AML-193 (cell line): ENCODE results near the gene CELF4.
A peak's percentile ranks its signal among the peaks of the same experiment; 100 is the strongest.

ENCODE experiments used
- DNase-seq, 2 experiments: peaks; one replicate each; lab custom pipeline; 2025; lab: John Stamatoyannopoulos, UW

The CELF4 gene

DNA sequence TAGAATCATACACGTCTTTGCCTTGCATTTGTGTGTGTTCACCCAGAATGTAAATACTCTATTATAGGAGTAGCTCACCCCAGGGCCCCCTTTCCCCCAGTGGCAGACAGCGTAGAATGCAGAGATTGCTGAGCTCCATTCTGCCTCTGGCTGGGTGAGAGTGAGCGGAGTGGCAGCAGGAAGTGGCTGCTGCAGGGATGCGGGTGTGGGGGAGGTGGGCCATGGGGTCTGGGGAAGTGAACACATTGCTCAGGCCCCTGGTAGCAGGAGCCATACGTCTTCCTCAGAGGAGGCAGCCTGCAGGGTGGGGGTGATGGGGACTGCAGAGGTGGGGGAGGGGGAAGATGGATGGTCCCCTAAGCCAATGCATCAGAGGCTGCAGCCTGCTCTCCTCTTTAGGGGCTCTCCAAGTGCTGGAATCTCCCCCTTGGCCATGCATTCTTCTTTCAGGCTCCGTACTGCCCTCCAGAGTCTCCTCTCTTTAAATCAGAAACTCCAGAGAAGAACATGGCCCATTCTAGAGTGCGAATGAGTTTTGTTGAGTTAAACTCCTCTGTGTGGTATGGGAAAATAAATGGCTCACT is 72.2 kb downstream of the CELF4 start:
- no peak for DNase-seq

DNA sequence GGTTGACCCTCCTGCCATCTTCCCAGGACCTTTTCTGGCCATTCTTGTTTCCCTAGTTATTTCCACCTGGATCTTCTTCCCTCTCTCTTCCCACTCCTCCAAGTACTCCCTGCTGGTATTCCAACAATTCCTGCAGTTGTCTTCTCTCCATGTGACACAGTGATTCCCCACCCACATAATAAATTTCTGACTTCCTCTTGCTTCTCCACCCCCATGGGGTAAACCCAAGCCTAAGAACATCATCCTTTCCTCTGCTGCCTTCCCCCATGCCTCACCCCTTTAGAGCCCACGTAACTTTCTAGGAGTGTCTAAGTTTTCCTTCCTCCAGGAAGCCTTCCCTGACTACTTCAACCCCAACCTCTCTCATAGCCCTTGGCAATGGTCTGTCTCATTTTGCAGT is 72.6 kb downstream of the CELF4 start:
- DNase-seq = no peak

DNA sequence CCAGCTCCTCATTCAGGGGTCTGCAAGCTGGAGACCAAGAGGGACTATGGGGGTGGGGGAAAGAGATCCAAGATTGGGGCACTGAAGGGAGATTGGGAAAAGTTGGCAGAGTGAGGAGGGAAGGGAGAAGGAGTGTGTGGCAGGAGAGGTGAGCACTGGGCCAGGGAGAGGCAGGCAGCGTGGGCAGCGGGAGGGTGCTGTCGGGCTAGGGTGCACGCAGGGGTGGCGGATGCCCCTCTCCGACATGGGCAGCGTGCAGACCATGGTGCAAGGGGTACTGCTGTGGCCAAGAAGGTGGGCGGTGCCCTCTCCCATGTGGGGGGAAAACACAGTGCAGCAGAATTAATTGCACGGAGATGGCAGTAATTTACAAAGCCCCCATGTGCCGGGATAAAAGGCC is 74.1 kb downstream of the CELF4 start:
- DNase-seq = no peak

DNA sequence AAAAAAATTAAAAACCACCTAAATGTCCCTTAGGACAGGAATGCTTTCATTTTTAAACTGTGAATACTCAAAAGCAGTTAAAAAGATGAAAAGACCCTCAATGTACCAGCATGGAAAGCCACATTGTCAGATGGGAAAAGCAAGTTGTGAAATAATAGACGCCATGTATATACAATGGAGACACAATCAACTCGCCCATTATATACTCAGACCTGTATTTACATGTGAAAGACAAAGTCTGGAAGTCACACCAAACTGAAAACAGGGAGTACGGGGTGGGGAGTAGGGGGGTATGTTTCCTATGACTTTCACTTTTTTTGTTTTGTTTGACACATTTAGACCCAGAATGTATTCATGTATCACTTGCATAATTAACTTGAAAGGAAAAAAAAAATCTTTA is 75.6 kb downstream of the CELF4 start:
- DNase-seq = no peak

DNA sequence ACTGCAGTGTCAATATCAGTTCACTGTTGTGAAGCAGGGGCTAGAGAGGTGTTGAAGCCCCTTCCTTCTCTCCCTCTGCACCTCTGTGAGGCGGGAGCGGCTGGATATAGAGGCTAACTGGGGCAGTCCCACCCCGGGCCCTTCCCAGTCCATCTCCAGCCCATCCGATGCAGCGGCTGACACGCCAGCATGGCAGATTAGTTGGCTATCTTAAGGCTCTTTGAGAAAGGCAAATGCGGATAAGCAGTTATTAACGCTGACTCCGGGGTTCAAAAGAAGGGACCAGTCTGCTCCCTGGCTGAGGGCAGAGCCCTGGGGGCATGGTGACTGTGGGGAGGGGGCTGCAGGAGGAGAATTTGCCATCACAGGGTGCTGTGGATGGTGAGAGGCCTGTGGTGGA is 76.6 kb downstream of the CELF4 start:
- no peak for DNase-seq

DNA sequence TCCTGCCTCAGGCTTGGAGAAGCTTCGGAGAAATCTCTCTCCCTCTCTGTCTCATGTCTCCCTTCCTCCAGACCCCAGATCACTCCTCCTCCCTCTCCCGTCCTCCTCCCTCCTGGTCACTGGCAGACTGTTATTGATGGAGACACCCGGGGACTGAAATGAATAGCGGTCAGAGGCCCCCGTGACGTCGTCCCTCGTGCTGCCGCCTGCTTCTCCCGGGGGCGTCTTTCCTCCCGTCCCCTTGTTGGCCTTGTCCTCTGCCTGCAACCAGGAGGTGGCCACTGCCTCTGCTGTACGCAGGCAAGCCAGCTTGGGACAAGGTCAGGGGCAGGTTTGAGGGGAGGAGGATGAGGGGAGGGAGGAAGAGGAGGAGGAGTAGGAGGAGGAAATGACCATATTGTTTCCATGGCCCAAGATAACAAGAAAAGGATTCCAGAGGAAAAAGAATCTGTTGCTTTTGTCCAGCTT is 78.2 kb downstream of the CELF4 start:
- no peak for DNase-seq

DNA sequence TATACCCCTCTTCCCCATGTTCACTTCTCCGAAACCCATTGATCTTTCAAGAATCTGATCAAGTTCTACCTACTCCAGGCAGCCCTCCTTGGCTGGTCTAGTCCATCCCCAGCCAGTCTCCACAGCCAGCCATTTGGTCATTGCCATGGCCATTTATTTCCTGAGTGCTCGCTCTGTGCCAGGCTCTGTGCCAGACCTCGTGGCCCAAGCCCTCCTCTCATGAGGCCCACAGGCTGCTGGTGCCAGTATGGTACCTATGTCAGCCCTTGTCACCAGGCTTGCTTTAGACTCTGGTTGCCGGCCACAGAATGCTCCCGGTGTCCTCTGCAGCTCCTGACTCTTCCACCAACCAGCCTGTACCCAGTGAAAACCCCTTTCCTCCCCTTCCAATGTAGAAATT is 78.8 kb downstream of the CELF4 start:
- no peak for DNase-seq

DNA sequence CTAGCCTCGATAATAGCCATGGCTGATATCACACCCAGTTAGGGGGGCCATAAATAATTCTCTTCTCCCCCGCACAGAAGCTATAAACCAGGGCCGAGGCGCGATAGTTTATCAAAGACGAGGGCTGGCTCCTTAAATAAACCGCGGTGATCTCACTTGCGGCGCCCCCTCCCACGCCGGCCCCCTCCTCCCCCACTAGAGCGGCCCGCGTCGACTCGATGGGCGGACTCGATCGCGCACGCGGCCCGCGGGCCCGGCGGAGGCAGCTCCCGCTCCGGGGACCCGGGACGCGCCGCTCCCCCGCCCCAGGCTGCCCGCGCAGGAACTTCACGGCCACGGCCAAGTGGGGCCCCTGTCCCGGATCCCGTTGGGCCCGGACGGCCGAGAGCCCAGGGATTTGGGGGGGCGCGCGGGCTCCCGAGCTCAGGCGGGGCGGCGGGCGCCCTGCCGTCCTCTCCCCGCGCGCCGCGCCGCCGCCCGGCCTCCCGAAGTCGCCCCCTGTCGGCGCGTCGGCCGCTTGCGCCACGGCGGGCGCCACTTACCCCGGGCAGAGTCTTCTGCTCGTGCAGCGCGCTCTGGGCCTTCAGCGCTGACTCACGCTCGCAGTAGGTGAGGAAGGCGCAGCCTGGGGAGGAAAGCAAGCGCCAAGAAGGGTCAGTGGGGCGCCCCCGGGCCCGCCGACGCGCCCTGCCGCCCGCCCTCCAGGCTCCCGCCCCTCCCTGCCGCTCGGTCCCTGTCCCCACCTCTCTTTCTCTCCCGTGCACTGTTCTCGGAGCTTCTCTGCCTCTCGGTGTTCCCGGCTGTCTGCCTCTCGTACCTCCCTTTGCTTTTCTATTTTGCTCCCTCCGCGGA is 80.4 kb downstream of the CELF4 start:
- no peak for DNase-seq

DNA sequence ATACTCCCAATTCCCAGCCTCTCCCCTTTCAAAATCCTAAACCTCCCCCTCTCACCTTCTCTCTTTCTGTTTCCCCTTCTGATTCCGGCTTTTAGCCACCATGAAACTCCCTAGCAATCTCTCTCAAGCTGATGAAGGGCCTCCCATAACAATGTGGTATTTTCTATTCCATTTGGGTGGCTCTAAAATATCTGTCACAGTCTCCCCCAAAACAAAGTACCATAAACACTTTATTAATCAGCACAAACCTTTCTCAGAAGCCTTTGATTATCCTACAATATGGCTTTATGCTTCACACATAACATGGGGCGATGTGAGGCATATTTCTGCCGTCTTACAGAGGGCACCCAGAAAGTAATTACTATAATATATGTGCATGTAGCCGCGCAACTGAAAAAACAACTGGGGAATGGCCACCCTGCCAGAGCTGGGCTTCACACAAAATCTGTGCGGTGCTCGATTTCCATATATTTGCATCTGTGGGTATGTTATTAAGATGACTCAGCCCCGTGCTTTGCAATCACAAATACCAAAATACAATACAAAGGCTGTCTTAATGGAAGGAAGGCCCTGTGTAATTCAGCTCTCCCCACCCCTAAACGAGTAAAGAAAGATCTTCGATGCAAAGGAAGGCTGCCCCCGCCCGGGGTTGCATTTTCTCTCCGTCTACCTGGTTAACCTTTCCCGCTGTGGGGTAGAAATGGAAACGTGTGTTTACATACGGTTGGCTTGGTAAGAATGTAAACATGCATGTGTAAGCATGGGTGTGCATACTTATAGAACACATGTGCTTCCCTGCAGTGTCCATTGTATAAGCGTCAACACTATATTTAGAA is 81.4 kb downstream of the CELF4 start:
- DNase-seq = no peak

DNA sequence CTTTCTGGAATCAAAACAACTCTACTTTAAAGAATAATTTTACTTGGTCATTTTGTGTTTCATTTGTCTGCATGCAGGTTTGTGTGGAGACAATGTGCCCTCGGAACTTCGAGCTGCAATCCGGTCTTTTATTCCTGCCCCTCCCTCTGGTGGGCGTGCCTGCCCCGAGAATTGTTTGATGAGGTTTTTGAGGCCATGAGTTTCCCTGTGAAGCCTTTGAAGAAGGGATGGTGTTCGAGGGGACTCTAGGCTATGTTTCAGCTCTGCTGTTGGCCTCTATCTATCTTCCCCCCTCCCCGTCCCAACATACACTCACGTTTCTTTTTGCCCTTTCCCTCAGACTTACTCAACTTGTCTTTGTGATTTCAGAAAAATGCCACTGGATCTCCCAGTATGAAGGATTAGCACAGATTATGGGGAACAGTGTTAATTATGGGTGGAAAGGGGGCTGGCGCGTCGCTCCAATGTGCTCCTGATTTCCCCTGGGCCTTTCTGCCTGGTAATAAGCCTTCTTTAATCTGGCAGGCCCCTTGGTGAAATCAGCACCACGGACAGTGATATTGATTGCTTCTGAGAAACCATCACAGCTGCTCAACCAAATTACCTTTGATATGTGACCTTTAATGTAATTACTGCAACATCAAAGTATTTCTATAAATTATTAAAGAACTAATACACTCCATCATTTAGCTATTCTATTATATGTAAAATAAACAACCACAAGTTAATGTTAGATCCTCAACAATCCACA is 82.2 kb downstream of the CELF4 start:
- no peak for DNase-seq

DNA sequence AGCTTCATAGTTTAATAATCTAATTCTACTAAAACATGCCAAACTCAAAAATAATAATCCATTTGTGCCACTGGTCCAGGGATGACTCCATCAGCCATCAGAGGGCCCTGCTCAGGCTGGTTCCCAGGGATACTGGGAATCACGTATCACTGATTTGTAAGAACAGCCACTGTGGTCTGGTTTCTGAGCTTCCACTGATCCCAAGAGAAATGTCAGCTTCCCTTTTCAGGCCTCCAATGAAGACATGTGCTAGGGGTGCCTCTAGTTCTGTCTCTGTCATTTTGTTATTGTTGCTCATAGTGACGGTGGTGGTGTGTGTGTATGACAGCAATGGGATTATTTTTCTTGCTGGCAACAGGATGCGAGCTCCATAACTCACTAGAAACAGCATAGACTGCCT is 83.2 kb downstream of the CELF4 start:
- no peak for DNase-seq

DNA sequence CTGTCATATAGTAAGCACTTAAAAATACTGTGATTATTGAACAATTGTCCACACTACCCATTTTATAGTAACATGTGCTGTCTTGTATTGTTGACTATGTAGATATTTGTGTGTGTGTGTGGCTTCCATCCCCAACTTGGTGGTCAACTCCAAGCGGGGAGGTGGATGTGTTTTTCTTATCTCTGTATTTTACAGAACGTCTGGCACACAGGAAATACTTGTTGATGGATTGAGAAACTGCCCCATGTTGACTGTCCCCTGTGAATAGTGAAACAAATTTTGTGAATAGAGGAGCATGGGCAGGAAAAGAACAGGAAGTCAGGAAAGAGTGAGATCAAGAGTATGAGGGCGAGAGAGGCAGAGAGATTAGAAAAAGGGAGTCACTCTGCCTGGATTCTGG is 83.6 kb downstream of the CELF4 start:
- DNase-seq = no peak

DNA sequence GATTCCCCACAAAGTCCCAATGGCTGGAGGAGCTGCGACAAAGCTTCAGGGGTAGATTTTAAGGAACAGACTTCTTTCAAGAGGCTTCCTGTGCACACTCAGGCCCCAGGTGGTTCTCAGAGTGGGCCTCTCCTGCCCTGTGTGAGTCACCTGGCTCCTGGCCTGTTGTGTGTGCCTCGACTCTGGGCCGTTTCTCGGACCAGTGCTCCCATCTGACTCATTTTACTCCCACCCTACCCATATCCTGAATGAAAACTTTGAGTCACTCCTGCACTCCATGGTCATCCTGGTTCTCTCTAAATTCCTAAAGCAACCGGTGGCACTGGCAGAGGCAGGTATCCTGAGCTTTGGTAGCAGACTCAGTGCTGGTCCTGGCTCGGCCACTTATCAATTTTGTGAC is 84.1 kb downstream of the CELF4 start:
- no peak for DNase-seq

DNA sequence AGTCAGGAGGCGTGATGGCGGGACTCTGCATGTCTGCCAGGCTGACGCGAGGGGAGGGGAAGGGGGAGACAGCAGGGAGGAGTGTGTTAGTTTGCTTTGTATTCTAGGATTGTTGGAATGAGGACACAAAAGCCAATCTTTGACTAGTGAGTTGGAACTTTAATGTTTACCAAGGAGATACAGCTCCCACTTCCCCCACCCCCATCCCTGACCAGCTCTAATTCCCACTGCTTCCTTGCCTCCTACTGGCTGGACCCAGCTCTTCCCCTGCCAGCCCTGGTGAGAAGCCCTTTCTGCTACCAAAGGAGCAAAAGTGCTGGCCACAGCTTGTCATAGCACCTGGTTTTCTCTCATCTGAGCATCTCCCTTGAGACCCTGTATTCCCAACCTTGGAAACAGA is 84.5 kb downstream of the CELF4 start:
- no peak for DNase-seq

DNA sequence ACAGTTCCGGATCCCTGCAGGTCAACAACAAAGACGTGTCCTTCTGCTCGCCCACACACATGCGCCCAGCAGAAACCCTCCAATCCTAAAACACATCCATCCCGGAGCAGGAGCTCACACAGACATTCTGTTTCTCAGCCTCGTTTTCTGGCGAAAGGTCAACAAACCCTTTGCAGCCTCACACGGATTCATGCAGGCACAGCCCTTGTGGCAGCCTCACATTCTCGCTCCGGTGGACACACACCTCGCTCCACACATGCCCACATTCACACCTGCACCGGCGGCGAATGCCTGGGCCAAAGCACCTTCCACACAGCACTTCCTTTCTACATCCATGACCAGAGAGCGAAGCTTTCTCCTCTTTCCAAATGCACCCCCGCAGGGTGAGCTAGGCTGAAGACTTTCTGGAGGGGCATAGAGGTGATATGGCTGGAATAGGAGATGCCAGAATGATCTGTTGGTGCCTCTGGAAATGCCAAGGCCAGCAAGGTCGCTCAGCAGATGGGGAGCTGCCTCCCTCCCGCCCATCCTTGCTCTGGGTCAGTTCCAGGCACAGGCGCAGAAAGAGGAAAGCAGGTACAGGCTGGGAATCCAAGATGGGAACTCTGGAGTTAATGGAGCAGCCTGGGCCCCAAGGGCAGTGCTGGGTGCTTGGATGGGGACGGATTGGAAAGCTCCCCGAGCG is 88.8 kb downstream of the CELF4 start:
- DNase-seq = no peak

DNA sequence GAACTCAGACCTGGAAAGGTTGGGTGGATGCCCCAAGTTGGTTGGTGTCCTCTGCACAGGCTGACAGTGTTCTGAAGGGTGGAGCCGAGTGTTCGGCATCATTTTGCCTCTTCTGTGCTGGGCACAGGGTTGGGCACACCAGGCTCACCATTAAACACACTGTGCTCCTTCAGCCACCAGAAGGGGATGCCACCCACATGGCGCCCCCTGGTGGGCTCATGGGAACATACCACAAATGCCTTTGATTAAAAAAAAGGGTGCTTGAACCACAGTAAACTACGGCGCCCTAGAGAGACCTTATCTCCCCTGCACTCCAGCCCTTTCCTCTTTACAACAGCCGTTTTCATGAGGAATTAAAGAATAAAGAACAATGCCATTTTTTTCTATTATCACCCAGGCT is 89.4 kb downstream of the CELF4 start:
- peak; percentile 10 to 25 for DNase-seq

DNA sequence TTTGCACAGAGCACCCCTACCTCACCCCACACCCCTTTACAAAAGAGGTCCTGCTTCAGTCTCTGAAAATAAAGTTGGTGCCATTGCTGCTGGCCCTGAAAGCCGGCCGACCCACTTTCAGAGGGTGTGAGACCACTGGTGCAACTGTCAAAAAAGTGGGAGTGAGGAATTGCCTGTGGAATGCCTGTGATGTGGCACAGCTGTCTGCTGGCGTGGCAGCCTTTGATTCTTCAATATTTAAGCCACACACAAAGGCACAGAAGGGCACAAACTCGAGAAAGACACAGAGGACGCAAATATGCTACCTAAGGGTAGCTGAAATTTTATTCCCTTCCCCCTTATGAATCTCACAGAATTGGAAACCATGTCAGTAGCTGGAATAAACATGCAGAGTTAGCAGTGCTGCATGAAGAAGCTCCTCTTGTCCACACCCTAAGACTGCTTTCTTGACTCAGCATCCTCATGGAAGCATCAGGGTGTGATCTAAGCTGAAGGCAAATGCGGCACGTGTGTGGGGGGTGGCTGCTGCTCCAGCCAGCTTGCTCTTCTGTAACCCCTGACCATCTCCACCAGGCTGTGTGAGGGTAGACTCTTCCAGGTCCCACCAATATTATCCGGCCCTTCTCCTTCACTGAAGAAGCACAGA is 92.3 kb downstream of the CELF4 start:
- no peak for DNase-seq

DNA sequence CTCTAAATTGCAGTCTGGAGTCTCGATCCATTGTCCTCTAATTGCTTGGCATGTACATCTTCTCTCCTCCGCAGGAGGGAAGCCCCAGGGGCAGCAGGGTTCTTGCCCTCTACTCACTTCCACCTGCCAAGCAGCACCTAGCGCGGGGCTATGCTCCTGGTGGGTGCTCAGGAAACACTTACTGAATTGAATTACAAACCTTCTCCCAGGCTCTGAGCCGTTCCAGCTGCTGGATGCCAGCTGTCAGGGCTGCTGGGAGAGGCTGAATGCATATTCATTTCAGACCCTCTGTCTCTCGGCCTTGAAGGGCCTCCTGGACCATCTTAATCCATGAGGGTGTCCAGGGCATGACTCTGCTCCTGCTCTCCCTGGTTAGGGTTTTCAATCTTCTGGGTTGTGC is 94.0 kb downstream of the CELF4 start:
- DNase-seq = no peak

DNA sequence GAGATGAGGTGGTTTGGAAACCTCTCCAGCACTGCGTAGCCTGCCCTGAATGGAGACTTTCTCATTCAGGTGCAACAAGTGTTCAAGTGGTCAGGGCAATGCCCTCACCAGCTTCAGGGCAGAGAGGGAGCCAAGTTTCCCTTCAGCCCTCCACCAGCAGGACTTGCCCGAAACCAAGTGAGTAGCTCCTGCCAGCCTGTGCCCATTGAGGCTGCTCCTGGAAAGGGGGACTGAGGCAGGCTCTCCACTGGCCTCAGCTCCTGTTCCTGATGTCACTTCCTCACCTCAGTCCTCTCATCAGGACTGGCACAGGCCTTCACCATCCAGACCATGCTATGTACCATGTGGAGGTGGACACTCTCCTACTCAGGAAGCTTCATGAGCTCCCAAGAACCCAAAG is 94.6 kb downstream of the CELF4 start:
- no peak for DNase-seq

DNA sequence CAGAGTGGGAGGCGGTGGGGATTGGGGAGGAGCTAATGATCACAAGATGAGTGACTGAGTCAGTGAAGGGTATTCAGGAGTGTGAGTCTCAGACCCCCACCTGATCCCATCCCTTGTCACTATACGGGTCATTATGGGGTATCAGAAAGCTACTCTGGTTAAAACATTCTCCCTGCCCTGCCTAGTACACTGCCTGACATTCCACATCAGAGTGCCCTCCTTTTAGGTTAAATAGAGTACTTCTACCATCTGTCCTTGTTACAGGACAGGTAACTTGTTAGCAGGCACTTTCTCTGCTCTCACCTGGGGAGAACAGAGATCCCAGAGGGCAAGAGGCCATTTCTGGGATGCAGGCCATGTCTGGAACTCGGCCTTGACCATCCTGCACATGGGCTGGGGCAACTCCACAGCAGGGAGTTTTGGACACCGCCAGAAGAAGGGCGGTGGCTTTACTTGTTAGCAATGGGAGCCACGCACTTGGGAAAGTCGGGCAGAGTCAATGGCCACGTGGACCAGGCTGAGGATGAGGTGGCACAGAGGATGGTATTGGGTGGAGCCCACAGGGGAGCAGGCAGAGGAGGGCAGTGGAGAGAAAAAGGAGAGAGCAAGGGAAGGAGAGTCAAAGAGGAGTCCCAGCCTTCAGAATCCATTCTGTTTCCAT is 98.5 kb downstream of the CELF4 start:
- no peak for DNase-seq

DNA sequence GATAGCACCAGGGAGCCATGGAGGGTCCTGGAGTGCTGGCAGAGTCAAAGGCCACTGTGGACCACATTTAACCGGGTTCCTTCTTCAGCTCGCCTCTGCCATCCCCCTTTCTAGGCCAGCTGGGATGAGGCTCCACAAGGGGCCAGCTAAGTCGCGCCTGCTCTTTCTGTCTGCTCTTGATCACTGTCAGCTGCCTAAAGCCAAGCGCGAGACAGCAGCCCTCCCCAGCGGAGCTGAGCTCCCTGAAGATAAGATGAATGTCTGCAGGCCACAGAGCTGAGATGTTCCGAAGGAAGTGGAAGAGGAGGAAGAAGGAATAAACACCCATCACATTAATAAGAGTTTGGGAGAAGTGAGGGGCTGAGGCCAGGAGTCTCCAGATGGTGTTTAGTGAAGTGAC is 99.6 kb downstream of the CELF4 start:
- DNase-seq = no peak
